OCI-M2 (cell line): ENCODE results near the gene PTPRD.

Source experiments
- DNase-seq: peaks from one replicate; lab custom pipeline; 2025; ENCODE audit not compliant: unreplicated experiment; lab: John Stamatoyannopoulos, UW

PTPRD gene

DNA sequence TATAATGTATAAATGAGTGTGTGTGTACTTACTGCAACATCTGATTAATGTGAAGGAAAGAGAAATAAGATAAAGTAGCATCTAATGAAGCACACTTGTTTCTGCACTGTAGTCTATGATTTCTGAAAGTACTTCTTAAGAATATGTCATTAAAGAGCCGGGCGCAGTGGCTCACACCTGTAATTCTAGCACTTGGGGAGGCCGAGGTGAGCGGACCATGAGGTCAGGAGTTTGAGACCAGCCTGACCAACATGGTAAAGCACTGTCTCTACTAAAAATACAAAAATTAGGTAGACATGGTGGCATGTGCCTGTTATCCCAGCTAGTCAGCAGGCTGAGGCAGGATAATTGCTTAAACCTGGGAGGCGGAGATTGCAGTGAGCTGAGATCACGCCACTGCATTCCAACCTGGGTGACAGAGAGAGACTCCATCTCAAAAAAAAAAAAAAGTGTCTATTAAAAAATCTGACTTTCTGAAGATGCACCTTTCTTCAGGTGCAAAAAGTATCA is 556.9 kb downstream of the PTPRD start:
- DNase-seq = no peak

DNA sequence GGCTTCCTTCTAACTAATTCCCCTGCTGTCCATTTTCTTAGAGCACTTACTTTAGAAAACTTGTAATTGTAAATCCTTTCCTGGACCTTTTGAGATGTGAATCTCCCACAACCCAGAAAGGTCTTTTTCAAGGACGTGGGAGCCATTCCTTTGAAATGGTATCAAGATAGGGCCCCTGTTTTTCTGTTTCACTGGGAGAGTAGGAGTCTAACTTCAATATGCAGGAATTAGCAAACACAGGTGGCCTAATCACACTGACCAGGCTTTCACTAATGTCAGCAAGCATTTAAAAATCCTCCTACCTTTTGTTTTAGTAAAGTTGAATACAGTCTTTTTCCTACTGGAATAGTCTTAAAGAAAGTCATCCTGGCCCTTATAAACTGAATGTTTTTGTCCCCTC is 558.3 kb downstream of the PTPRD start:
- DNase-seq = no peak

DNA sequence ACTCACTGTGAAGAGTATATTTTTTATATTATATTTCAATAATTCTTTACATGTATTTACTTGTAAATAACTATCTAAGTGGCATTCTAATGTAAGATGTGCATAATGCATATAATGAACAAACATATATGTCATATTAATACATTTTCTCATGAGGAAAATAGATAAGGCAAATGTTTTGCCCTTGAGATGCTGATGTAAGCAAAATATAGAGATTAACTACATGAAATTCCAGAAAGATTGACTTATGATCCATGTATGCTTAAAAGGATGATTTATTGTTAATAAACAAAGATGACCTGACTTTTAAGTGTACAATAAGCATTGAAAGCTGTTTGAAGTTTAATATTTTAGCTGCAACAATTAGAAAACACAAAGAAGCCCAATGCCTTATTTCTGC is 559.9 kb downstream of the PTPRD start:
- DNase-seq = no peak

DNA sequence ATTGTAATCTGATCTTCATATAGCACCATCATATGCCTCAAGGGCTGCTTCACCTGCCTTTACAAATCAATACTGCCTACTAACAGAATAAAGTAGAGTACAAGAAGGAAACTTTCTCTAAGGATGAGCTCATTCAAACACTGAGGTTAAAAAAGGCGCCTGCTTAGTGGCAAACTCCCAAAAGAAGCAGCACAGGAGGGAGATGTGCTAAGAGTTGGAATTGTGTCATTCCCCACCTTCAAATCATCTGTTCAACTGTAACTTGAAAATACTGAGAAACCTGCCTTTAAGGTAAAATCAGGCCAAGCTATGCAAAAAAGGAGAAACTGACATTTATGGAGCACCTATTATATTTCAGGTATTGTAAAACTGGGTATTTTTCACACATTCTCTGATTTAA is 560.6 kb downstream of the PTPRD start:
- DNase-seq = no peak

DNA sequence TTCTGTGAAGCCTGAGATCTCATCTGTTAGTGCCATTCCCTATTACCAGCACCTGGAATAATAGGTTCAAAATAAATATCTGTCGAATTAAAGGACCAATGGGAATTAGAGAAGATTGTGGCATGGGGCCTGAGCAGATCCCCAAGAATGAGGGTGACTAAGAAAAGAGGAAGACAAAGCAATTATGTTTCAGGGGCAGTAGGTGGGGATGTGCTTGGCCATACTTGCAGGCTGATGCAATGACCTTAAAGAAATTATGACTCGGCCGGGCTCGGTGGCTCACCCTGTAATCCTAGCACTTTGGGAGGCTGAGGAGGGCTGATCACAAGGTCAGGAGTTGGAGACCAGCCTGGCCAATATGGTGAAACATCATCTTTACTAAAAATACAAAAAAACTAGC is 562.8 kb downstream of the PTPRD start:
- no peak for DNase-seq

DNA sequence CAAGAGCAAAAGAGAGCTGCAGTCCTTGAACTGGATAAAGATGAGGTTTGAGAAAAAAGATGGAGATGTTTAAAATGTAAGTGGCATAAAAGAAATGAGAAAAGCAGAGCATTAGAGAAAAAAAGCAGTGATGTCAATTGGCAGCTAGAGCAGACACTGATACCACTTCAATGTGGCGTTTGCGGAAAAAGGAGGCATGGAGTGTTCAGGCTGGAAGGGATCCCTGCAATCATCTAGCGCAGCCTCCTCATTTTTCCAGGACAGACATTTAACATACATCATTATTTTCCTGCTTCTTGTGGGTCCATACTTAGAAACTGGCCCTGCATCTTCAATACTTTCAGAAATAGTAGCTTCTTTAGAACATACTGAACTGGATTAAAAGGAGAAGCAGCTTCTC is 563.8 kb downstream of the PTPRD start:
- DNase-seq = no peak

DNA sequence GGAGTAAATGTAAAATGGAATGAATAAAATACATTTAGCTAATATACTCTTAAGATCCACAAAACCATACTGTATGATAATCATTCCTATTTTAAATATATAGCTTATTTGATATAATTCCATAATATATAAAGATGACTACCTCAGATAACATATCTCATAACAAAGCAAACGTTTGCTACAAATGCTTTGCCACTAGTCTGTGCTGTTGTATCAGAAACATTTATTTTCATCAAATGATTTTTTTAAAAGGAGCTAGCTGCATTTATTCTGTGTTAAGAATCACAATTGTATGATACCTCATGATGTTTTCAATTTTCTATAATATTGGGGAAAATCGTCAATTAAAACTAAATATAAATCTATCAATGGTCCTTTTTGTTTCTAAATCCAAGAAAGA is 567.2 kb downstream of the PTPRD start:
- no peak for DNase-seq

DNA sequence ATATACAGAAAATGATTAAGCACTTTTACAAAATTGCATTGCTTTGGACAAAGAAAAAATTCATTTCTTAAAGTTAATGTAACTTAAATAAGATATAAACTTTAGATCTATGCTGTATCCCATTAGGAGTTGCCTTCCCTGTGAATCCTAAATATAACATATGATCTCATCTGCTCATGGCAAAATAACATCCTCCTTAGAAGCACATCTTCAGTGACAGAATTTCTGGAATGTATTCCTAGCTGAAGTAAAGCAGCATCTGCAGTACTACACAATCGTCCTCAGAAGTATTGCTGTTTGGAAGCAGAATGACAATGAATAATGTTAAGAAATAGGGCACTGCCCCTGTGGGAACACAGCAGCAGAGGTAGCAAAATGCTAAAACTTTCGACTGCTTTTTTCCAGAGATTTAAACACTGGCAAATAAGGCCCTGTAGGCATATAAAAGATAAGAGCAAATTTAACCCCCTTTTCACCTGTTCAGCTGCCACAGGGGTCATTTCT is 571.0 kb downstream of the PTPRD start:
- no peak for DNase-seq

DNA sequence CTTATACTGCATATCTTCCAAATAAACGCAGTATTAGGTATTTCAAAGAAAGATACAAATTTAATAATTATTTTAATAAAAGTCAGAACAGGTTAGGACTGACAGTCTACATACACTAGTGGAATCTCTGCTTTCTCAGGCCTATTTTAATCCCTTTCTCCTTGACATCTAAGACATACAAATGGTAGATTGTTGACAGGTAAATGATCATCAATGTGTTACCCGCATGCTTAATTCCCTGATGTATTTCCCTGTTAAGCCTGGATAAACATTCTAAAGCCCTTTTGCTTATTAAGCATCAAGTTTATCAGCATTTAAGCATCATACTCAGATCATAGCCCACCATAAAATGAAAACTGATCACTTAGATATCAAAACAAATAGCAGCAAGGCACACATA is 576.7 kb downstream of the PTPRD start:
- no peak for DNase-seq

DNA sequence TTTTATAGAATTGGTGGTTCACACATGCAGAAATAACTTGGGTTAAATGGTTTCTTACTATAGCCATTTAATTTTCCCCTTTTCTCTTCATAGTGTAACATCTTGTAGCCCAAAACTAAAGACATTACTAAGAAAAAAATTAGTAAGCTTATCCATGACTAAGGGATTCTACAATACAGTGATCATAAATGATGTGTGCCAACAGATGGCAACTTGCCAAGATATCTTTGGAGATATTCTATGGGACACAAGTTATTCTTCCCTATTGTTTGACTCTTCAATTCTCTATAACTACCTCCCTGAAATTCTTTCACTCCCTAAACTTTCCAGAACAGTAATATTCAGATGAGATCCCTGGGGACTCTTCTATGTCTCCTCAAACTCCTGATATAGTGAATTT is 580.6 kb downstream of the PTPRD start:
- no peak for DNase-seq

DNA sequence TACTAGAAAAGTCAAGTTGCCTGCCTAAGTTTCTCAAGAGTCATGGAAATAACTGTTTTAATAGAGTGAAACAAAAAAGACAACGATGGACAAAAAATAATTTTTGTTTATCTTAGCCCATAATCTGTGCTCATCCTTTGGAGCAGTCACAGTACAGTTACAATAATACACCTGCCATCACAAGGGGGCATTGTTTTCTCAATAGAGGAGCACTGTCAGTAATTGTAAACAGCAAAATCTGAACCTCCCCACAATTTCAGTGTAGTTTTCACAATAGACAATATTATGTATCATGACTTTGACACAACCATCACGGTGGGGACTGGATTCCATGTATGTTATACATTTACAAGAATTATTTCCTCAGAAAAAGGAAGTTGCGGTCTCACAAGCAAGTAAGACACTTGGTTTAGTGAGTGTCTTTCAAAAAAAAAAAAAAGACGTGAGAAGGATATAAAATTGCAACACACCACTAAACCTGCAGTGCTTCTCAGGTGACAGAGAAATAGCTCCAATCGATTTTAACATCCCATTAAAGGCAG is 586.3 kb downstream of the PTPRD start:
- DNase-seq = no peak

DNA sequence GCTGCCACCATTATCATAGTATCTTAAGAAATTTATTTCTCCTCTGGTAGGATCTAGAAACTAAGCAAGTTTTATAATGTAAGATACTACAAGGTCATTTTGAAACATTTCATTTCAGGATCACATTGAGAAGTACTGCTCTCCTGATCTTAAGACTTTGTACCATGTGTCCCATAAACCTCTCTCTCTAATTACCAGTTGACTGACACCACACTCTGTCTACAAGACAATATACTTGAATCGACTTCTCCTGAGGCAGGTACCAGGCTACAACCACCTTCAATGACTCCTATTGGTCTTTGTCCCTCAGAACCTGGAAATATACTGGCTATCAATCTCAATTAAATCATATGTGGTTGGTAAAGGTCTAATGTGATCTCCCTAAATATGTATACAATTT is 597.0 kb downstream of the PTPRD start:
- DNase-seq = no peak

DNA sequence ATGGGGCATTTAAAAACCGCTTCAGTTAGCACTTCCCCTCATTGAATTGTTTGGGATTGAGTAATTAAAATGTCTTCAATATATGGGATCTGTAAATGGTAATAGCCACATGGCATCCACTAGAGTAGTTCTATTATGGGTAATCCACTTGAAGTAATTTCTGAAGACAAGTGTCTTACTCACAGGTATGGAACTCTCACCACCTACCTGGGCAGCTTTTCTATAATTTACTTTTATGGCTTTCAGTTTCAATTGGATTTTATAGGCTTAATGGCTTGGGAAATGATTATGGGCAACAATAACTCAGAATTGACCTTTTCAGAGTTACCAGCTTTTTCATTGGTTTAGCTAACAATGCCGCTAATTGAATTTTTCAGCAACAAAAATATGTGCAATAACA is 597.9 kb downstream of the PTPRD start:
- DNase-seq = no peak

DNA sequence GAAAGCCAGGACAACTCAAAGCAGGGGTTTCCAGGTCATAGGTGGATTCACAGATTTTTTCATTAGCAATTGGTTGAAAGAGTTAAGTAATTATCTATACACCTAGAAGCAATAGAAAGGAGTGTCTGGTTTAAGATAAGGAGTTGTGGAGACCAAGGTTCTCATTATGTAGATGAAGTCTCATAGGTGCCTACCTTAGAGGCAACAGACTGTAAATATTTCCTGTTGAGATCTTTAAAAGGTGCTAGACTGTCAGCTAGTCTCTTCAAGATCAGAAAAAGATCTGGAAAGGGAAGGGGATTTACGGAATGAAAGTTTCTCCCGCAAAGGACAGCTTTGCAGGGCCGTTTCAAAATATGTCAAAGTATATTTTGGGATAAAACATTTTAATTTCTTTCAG is 603.4 kb downstream of the PTPRD start:
- DNase-seq = no peak

DNA sequence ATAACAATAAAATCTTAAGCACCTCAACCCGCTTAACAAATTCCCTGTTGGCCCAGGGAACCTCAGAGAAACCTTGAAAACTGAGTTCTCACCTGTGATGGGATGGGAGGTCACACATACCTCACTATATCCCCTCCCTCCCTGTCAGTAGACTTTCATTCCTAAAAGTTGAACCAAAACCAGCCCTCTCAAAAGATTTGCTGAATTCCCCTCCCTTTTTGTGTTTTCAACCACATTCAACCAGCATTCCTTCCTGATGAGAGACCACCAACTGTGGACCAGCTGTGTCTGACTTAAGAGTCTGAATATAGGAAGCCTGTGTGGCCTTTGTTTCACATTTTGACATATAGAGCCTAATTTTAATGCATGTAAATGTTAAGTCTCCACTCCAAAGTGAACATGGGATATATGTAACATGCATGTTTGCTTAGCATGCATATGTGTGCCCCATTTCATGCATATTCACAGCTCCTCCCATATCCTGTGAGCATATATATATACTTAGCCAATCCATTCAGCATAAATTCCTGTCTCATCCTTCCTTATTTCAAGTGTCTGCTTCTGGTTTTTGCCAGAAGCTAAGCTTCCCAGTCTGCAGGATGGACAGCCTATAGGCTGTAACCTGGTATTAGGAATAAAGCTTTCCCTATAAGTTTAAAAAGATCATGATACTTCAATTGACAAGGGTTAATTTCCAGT is 604.6 kb downstream of the PTPRD start:
- DNase-seq = no peak

DNA sequence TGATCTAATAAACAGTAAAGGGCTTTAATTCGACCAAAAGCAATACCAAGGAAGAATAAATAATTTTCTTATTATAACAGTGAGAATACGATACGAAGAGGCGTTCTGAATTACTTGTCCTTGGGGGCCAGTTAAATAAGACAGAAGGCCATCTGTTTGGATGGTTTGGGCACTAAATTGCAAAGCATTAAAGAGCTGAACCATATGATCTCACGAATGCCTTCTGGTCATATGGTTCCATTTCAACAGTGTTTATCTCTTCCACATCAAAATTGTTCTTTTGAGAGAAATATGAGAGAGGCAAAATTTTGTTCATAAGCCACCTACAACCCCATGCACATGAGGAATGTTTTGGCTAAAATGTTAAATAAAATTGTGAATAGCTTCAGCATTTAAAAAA is 605.4 kb downstream of the PTPRD start:
- DNase-seq = no peak

DNA sequence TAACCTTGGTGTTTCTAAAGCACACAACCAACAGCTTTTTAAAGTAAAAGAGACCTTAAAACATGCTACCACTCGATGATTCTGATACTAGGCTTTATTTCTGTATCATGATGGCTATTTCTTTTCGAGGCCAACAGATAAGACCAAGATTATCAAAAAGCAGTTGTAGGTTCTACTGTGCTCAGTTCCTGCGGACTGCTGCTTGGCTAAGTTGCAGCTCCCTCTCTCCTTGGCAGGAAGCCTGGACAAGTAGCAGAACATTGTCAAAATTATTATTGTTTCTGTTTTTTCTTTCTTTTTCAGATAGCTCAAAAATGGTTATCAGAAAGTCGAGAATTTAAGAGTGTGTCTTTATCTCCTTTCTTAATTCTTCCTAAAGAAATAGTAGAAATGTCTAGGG is 607.6 kb downstream of the PTPRD start:
- DNase-seq = no peak

DNA sequence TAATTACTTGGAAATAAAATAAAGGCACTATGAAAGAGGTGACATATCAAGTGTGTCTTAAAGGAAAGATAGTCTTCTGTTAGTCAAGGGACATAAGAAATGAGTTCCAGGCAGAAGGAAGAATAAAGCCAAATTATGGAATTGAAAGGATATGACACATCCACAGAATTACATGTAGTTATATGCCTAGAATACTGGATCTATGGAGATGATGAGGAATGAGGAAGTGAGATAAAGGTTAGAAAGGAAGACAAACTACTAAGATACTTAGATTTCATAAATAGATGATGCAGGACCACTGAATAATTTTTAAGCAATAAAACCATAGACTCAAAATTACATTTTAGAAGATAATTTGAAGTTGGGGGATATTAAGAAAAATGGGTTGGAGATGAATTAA is 609.8 kb downstream of the PTPRD start:
- no peak for DNase-seq

DNA sequence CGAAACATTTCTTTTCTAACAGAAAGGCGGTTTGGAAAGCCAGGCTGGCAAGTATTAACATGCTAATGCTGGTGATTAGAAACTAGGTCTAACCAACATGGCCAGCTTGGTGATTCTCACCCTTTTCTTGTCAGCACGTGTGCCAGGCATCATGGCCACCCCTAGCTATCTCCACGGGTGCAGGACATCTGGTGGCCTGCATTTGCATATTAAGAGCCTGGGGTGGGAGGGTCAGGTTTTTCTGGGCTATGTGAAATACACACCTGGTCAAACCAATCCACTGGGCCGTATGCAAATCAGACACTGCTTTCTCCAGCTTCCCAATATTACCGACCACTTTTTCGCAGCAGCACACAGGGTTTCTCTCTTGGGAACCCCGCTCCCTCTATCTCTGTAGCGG is 612.1 kb downstream of the PTPRD start:
- DNase-seq = no peak

DNA sequence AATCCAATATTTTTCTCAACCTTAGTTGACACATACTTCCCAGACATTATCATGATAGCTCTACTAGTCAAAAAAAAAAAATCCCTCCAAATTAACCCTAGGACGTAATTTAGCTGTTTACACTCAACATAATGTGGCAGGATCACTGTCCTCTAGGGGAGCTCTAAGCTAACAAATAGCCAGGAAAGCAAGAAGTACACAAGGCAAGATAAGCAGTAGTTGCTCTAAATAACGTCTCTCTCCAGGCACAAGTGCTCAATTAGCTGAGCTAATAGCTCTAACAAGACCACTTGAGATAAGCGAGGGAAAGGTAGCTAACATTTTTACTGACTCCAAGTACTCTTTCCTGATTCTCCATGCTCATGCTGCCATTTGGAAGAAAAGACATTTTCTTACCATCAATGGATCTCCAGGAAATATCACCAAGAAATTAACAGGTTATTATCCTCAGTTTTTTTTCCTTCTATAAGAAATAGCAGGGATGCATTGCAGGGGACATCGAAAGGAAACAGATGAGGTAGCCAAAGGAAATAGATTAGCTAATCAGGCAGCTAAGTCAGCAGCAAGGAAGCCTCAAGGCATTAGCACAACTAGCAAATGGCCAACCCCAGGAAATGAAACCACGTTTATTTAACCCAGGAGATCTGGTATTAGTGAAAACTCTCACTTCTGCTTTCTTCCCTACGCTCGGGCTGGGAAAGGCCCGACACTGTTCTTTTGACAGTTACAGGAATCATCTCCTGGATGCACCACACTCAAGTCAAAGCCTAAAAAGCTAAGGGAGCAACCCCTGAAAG is 614.1 kb downstream of the PTPRD start:
- no peak for DNase-seq

DNA sequence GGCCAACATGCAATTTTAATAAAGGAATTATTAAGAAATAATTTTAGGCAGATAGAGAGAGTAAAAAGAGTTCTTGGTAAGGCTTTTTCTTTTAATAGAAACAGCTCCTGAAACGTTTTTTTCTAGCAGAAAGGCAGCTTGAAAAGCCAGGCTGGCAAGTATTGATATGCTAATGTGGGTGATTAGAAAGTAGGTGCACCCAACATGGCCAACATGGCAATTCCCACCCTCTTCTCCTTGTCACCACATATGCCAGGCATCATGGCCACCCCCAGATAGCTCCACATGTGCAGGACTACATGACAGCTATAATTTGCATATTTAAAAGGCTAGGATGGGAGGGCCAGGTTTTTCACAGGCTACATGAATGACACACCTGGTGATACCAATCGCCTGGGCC is 615.2 kb downstream of the PTPRD start:
- no peak for DNase-seq

DNA sequence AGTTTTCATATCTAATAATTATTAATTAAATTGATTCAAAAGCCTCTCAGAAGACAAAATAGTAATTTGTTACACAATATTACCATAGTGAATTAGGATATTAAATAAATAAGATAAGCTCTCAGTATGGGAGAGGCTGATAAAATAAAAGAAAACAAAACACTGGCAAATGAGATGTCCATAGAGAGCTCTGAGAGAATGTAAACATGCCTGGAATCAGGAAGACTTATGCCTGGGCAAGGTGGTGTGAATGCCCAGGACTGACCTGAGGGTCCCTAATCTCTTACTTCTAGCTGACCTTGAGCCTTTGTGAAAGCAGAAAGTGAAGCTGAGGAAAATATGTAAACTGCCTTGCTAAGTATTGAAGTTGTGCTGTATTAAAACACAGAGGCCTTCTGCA is 616.5 kb downstream of the PTPRD start:
- no peak for DNase-seq
